CD14-positive monocyte (primary cell): Measurements from ENCODE around the gene SIAH3. TPM values are rescaled to one million over a fixed set of nuclear protein-coding genes. Genes with fewer than 3 reads are reported as not detected.

Experiments used
- DNase-seq, 3 donors: peaks; one replicate each; pipeline ENCODE4 v3.0.0-alpha.2; 2011 to 2022
- H2AFZ ChIP-seq: 2 replicates; pipeline ENCODE4 v1.6.0; 2012; ENCODE audit warnings: mild to moderate bottlenecking, low read depth, low read length, inconsistent platforms; ENCODE audit not compliant: insufficient read depth, poor library complexity, severe bottlenecking
- H3K27ac ChIP-seq, 2 donors: 1 replicate in 1 of 2; 2 replicates in 1 of 2; pipeline ENCODE4 v1.5.1; 2012 to 2013; ENCODE audit warnings: low read length in 2 of 2, control low read depth in 1 of 2, inconsistent platforms in 1 of 2, low read depth in 1 of 2, mild to moderate bottlenecking in 1 of 2
- H3K27me3 ChIP-seq, 2 donors: one replicate each; pipeline versions ENCODE4 v1.6.0 to v1.6.1; 2011 to 2013; ENCODE audit warnings: low read length in 2 of 2; ENCODE audit not compliant: control insufficient read depth in 2 of 2, insufficient read depth in 2 of 2
- H3K36me3 ChIP-seq, 2 donors: replicated peaks in 1 of 2; 1 replicate in 1 of 2; 2 replicates in 1 of 2; pipeline versions ENCODE4 v1.5.1 to v1.6.1; 2012 to 2013; ENCODE audit warnings: low read length in 2 of 2, control low read depth in 1 of 2, inconsistent platforms in 1 of 2, mild to moderate bottlenecking in 1 of 2; ENCODE audit not compliant: insufficient read depth in 2 of 2, control insufficient read depth in 1 of 2
- H3K4me1 ChIP-seq, 2 donors: 1 replicate in 1 of 2; 2 replicates in 1 of 2; pipeline versions ENCODE4 v1.5.1 to v1.6.1; 2012 to 2013; ENCODE audit warnings: low read length in 2 of 2, control low read depth in 1 of 2, inconsistent platforms in 1 of 2, mild to moderate bottlenecking in 1 of 2, moderate library complexity in 1 of 2; ENCODE audit not compliant: insufficient read depth in 2 of 2, control insufficient read depth in 1 of 2
- H3K4me2 ChIP-seq: replicated peaks from 2 replicates; pipeline ENCODE3; 2012; ENCODE audit warnings: low read length, moderate library complexity, mild to moderate bottlenecking; ENCODE audit not compliant: poor library complexity, severe bottlenecking; ENCODE audit errors: extremely low read depth
- H3K4me3 ChIP-seq, 3 experiments: fragments of 200-600 bp in 1 of 3; sonication (generic) in 1 of 3; replicated peaks in 1 of 3; 1 replicate in 2 of 3; 2 replicates in 1 of 3; pipeline ENCODE4 v1.5.1; 2011 to 2013; ENCODE audit warnings: low read length in 3 of 3, mild to moderate bottlenecking in 3 of 3, control low read depth in 2 of 3, low read depth in 2 of 3, inconsistent platforms in 1 of 3, moderate library complexity in 1 of 3
- H3K79me2 ChIP-seq: 2 replicates; pipeline ENCODE4 v1.6.0; 2012; ENCODE audit warnings: mild to moderate bottlenecking, control low read depth, inconsistent platforms, low read length, moderate library complexity; ENCODE audit not compliant: insufficient read depth
- H3K9ac ChIP-seq: 2 replicates; pipeline ENCODE4 v1.6.0; 2017; ENCODE audit warnings: low read length, mild to moderate bottlenecking; ENCODE audit not compliant: insufficient read depth, poor library complexity, severe bottlenecking
- H3K9me3 ChIP-seq, 2 donors: replicated peaks in 1 of 2; 1 replicate in 1 of 2; 2 replicates in 1 of 2; pipeline versions ENCODE4 v1.5.1 to v1.6.1; 2012 to 2013; ENCODE audit warnings: low read length in 2 of 2, control low read depth in 1 of 2; ENCODE audit not compliant: control insufficient read depth in 1 of 2, insufficient read depth in 1 of 2
- H4K20me1 ChIP-seq: 2 replicates; pipeline ENCODE4 v1.6.0; 2012; ENCODE audit warnings: mild to moderate bottlenecking, low read length, control low read depth, moderate library complexity; ENCODE audit not compliant: insufficient read depth
- H3K27ac Mint-ChIP-seq, 7 donors: one replicate each; pipeline ENCODE4 v1.8.0; 2020; ENCODE audit warnings: mild to moderate bottlenecking in 7 of 7, mixed read lengths in 7 of 7, moderate library complexity in 6 of 7, inconsistent platforms in 2 of 7
- H3K27me3 Mint-ChIP-seq, 3 donors: one replicate each; pipeline ENCODE4 v1.8.0; 2021 to 2022; ENCODE audit warnings: low read depth in 3 of 3, mild to moderate bottlenecking in 3 of 3, mixed read lengths in 3 of 3, moderate library complexity in 3 of 3, inconsistent platforms in 1 of 3
- H3K36me3 Mint-ChIP-seq, 2 donors: one replicate each; pipeline ENCODE4 v1.8.0; 2020; ENCODE audit warnings: mixed read lengths in 2 of 2, inconsistent platforms in 1 of 2, mild to moderate bottlenecking in 1 of 2
- H3K4me1 Mint-ChIP-seq: one replicate; pipeline ENCODE4 v1.8.0; 2020; ENCODE audit warnings: mild to moderate bottlenecking, mixed read lengths
- H3K4me3 Mint-ChIP-seq, 2 donors: one replicate each; pipeline ENCODE4 v1.8.0; 2020; ENCODE audit warnings: mild to moderate bottlenecking in 2 of 2, mixed read lengths in 2 of 2, moderate library complexity in 1 of 2
- H3K9me3 Mint-ChIP-seq, 7 donors: one replicate each; pipeline ENCODE4 v1.8.0; 2020 to 2022; ENCODE audit warnings: mixed read lengths in 7 of 7, mild to moderate bottlenecking in 6 of 7, moderate library complexity in 6 of 7, inconsistent platforms in 2 of 7
- WGBS: methylation state at CpG from one replicate; pipeline ENCODE4 v1.1.5; 2013; ENCODE audit warnings: missing lambda C conversion rate; ENCODE audit not compliant: insufficient coverage; 5-methylcytosine and 5-hydroxymethylcytosine counted together
- intact Hi-C, 2 donors: fragments of 100-400 bp; cut with micrococcal nuclease; formaldehyde crosslinking; loops; one replicate each; pipeline versions ENCODE4 v1.15.0 to v1.15.1; 2023
- polyA plus RNA-seq, 3 donors: library from polyadenylated mRNA; depleted of rRNA in 1 of 3; unstranded in 2 of 3; stranded (reverse) in 1 of 3; fragments of 300-500 nt in 2 of 3; fragments of >200 nt in 1 of 3; fragmentation: Illumina TruSeq in 2 of 3; gene quantifications; 1 replicate in 2 of 3; 2 replicates in 1 of 3; pipeline ENCODE4 v1.2.3, GENCODE V29; 2012 to 2021
- TF ChIP-seq, protein P1 (sequence below): fragments of 200-600 bp; IDR thresholded peaks from one replicate; pipeline ENCODE4 v1.8.0; 2022; ENCODE audit warnings: antibody characterized with exemption, mild to moderate bottlenecking

SIAH3 gene
- polyA plus RNA-seq, 3 donors = not detected

DNA sequence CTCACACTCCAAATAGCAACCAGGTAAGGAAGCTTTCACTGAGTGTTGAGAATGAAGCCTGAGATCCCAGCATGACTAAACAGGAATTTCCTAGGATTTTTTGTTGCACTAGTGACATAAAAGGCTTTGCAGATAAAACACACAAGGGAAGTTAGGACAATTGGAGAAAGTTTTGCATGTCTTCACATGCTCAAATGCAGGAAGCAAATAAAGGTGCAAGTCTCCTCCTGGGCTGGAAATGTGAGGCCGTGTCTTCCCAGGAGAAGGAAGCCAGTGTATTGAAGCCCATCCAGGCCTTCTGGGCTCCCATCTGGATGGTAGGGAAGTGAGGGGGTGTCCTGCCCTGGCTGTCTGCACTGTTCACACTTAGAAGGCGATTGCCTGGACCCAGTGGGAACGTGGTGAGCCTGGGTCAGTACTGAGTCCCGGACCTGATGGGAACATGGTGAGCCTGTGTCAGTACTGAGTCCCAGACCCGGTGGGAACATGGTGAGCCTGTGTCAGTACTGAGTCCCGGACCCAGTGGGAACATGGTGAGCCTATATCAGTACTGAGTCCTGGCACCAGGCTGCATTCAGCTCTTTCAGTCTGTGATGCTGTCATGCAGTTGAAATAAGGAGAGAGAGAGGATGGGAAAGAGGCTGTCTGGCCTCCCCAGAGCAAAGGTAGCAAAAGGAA, 38.7 kb downstream of the SIAH3 start:
- no peaks in the 10 kb centered on the region for H3K36me3 ChIP-seq
- WGBS = 91% methylated on average over 6 of the region's 6 CpGs
- Mint-ChIP-seq H3K27ac (peak overlapping the region in 1 of 7 donors; percentile 54), H3K4me3 (no peak overlapping the region), H3K4me1 (peaks cover 3% of the 10 kb centered on the region), H3K36me3 (no peaks in the 10 kb centered on the region), H3K9me3 (no peaks in the 10 kb centered on the region), H3K27me3 (peaks cover 0 to 1% (median 0%) of the 10 kb centered on the region in 3 donors)
- no peaks in the 10 kb centered on the region for H3K9me3 ChIP-seq
- no peaks in the 10 kb centered on the region for H4K20me1 ChIP-seq
- no peak overlapping the region for H3K4me3 ChIP-seq
- TF ChIP-seq, protein P1, sequence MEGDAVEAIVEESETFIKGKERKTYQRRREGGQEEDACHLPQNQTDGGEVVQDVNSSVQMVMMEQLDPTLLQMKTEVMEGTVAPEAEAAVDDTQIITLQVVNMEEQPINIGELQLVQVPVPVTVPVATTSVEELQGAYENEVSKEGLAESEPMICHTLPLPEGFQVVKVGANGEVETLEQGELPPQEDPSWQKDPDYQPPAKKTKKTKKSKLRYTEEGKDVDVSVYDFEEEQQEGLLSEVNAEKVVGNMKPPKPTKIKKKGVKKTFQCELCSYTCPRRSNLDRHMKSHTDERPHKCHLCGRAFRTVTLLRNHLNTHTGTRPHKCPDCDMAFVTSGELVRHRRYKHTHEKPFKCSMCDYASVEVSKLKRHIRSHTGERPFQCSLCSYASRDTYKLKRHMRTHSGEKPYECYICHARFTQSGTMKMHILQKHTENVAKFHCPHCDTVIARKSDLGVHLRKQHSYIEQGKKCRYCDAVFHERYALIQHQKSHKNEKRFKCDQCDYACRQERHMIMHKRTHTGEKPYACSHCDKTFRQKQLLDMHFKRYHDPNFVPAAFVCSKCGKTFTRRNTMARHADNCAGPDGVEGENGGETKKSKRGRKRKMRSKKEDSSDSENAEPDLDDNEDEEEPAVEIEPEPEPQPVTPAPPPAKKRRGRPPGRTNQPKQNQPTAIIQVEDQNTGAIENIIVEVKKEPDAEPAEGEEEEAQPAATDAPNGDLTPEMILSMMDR = no peak
- H3K27me3 ChIP-seq = no peaks in the 10 kb centered on the region
- H3K27ac ChIP-seq = no peak overlapping the region
- H3K79me2 ChIP-seq = no peaks in the 10 kb centered on the region
- no peak for DNase-seq
- intact Hi-C loops = no loop called here
- H2AFZ ChIP-seq = no peak overlapping the region
- H3K4me2 ChIP-seq = no peak overlapping the region
- no peaks in the 10 kb centered on the region for H3K4me1 ChIP-seq
- H3K9ac ChIP-seq = no peak overlapping the region

DNA sequence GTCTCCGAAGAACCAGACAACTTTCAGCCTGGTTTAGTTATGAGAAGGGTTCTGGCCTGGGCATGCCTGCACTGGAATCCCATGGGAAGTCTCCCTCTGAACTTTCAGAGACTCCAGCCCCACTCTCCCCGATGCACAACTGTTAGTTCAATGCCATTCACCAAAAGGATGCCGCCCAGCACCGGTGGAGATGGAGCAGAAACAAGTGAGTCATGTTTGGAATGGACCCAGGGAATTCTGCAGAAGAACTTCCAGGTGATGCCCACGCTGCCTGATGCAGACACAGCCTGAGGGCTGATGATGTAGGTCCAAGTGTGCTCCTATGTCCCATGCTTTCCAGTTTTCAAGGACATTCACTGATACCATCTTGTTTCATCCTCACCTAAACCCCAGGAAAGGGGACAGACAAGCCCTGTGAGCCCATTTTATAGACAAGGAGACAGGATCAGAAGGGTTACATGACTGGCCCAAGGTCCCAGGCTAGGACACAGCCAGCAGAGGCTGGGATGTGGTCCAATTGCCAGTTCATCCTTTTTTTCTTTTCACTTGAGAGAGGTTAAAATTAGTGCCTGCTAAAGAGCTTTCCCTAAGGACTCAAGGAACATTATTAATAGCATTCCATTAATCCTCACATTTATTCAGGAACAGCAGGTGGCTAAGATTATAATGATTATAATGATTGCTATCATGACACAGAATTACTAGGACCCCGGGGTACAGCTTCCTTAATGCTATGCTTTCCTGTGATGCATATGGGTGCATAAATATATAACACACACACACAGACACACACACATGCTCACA, 39.5 kb downstream of the SIAH3 start:
- H3K4me1 ChIP-seq = no peaks in the 10 kb centered on the region
- Mint-ChIP-seq H3K9me3 (no peaks in the 10 kb centered on the region), H3K36me3 (no peaks in the 10 kb centered on the region), H3K4me1 (peaks cover 3% of the 10 kb centered on the region), H3K4me3 (no peak overlapping the region), H3K27ac (no peak overlapping the region), H3K27me3 (peaks cover 0 to 1% (median 0%) of the 10 kb centered on the region in 3 donors)
- no peak overlapping the region for H3K4me2 ChIP-seq
- no peaks in the 10 kb centered on the region for H3K9me3 ChIP-seq
- H3K79me2 ChIP-seq = no peaks in the 10 kb centered on the region
- WGBS = 100% methylated on average over 2 of the region's 6 CpGs
- H3K36me3 ChIP-seq = no peaks in the 10 kb centered on the region
- DNase-seq = no peak
- H4K20me1 ChIP-seq = no peaks in the 10 kb centered on the region
- no peak overlapping the region for H3K9ac ChIP-seq
- TF ChIP-seq, protein P1 = no peak
- intact Hi-C loops = no loop called here
- no peak overlapping the region for H2AFZ ChIP-seq
- no peaks in the 10 kb centered on the region for H3K27me3 ChIP-seq
- no peak overlapping the region for H3K4me3 ChIP-seq
- no peak overlapping the region for H3K27ac ChIP-seq
